SK-N-SH (cell line): ENCODE data around the gene POLD2. TPM values are rescaled to one million over a fixed set of nuclear protein-coding genes. Genes with fewer than 3 reads are reported as not detected.
A peak's percentile ranks its signal among the peaks of the same experiment; 100 is the strongest.

Experiments
- CTCF ChIA-PET: fragments of 300-600, 350-600 bp; formaldehyde crosslinking; extraction: SDS; loops from one replicate; lab custom pipeline; 2021; lab: Yijun Ruan, JAX
- POLR2A ChIA-PET: fragments of 350-600 bp; sonication (Branson Sonifier 250); formaldehyde crosslinking; extraction: SDS; loops from one replicate; lab custom pipeline; 2020; ENCODE audit warnings: antibody characterized with exemption, inconsistent platforms; lab: Yijun Ruan, JAX
- DNase-seq: peaks from one replicate; pipeline ENCODE4 v3.0.0; 2012
- H2AFZ ChIP-seq: fragments of 200-600 bp; sonication (generic); 2 replicates; pipeline ENCODE4 v1.8.1; 2016; ENCODE audit warnings: antibody characterized with exemption, mild to moderate bottlenecking, low read depth
- H3F3A ChIP-seq: fragments of 200-600 bp; sonication (generic); replicated peaks from 2 replicates; pipeline ENCODE3; 2016; ENCODE audit warnings: antibody characterized with exemption, mild to moderate bottlenecking; ENCODE audit not compliant: insufficient read depth
- H3K27ac ChIP-seq, 2 experiments: fragments of 200-500 bp in 1 of 2; fragments of 200-600 bp in 1 of 2; sonication (Bioruptor generic) in 1 of 2; sonication (generic), shearing (Covaris generic) in 1 of 2; 2 replicates each; pipeline versions ENCODE4 v1.5.1 to v1.6.1; 2014 to 2016; ENCODE audit warnings: low read depth in 2 of 2, inconsistent platforms in 1 of 2, low read length in 1 of 2, mild to moderate bottlenecking in 1 of 2, mixed read lengths in 1 of 2
- H3K27me3 ChIP-seq: fragments of 200-600 bp; sonication (generic), shearing (Covaris generic); 2 replicates; pipeline ENCODE4 v1.6.1; 2016; ENCODE audit warnings: mixed run types; ENCODE audit not compliant: insufficient read depth
- H3K36me3 ChIP-seq, 2 experiments: fragments of 200-500 bp in 1 of 2; fragments of 200-600 bp in 1 of 2; sonication (Bioruptor generic) in 1 of 2; sonication (generic) in 1 of 2; replicated peaks in 1 of 2; 2 replicates each; pipeline versions ENCODE3 to v1.5.1; 2014 to 2016; ENCODE audit warnings: low read length in 1 of 2, mild to moderate bottlenecking in 1 of 2; ENCODE audit not compliant: insufficient read depth in 2 of 2, control insufficient read depth in 1 of 2
- H3K4me1 ChIP-seq, 2 experiments: fragments of 200-500 bp in 1 of 2; fragments of 200-600 bp in 1 of 2; sonication (Bioruptor generic) in 1 of 2; sonication (generic), shearing (Covaris generic) in 1 of 2; 2 replicates each; pipeline versions ENCODE4 v1.5.1 to v1.6.1; 2014 to 2016; ENCODE audit warnings: low read depth in 1 of 2, low read length in 1 of 2, mixed run types in 1 of 2; ENCODE audit not compliant: insufficient read depth in 2 of 2, control insufficient read depth in 1 of 2
- H3K4me2 ChIP-seq: fragments of 200-600 bp; sonication (generic), shearing (Covaris generic); 2 replicates; pipeline ENCODE4 v1.6.1; 2017; ENCODE audit warnings: mixed run types
- H3K4me3 ChIP-seq, 2 experiments: fragments of 200-500 bp in 1 of 2; fragments of 200-600 bp in 1 of 2; sonication (Bioruptor generic) in 1 of 2; sonication (generic), shearing (Covaris generic) in 1 of 2; 2 replicates each; pipeline versions ENCODE4 v1.5.1 to v1.8.1; 2014 to 2016; ENCODE audit warnings: low read depth in 2 of 2, inconsistent platforms in 1 of 2, low read length in 1 of 2, mild to moderate bottlenecking in 1 of 2, mixed read lengths in 1 of 2, moderate library complexity in 1 of 2
- H3K79me2 ChIP-seq: fragments of 200-600 bp; sonication (generic); 2 replicates; pipeline ENCODE4 v1.8.1; 2017; ENCODE audit warnings: mild to moderate bottlenecking; ENCODE audit not compliant: insufficient read depth
- H3K9ac ChIP-seq: fragments of 200-600 bp; sonication (generic); 2 replicates; pipeline ENCODE4 v1.6.1; 2017; ENCODE audit warnings: mixed run types
- H3K9me2 ChIP-seq: fragments of 200-600 bp; sonication (generic); 2 replicates; pipeline ENCODE4 v1.6.1; 2017; ENCODE audit warnings: mixed run types
- H3K9me3 ChIP-seq: fragments of 200-600 bp; sonication (generic); 2 replicates; pipeline ENCODE4 v1.6.1; 2017; ENCODE audit warnings: mixed run types, mild to moderate bottlenecking, moderate library complexity
- H4K20me1 ChIP-seq: fragments of 200-600 bp; sonication (generic); 2 replicates; pipeline ENCODE4 v1.6.1; 2017; ENCODE audit warnings: mild to moderate bottlenecking, mixed run types; ENCODE audit not compliant: insufficient read depth
- CHD2 ChIP-seq: fragments of 150-350 bp; IDR thresholded peaks from 2 replicates; pipeline ENCODE4 v1.6.1; 2018; ENCODE audit warnings: low read length; ENCODE audit not compliant: partially characterized antibody
- CTCF ChIP-seq: fragments of 200-600 bp; sonication (generic); IDR thresholded peaks from 2 replicates; pipeline ENCODE4 v1.6.1; 2017; ENCODE audit warnings: antibody characterized with exemption, mild to moderate bottlenecking, moderate library complexity
- ELF1 ChIP-seq: IDR thresholded peaks from 2 replicates; pipeline ENCODE4 v1.4.0; 2012
- EP300 ChIP-seq, 2 experiments: IDR thresholded peaks; 2 replicates each; pipeline versions ENCODE4 v1.4.0 to v1.6.1; 2012; ENCODE audit warnings: borderline replicate concordance in 1 of 2, low read depth in 1 of 2, low read length in 1 of 2
- EZH2phosphoT487 ChIP-seq: fragments of 200-600 bp; sonication (generic); IDR thresholded peaks from 2 replicates; pipeline ENCODE4 v1.6.1; 2017; ENCODE audit warnings: low read depth, mixed run types, mild to moderate bottlenecking, antibody characterized with exemption, moderate library complexity, borderline replicate concordance
- FOXJ3 ChIP-seq: sonication (generic); formaldehyde crosslinking; IDR thresholded peaks from 2 replicates; pipeline ENCODE4 v1.5.1; 2020; ENCODE audit warnings: mild to moderate bottlenecking, missing genetic modification reagents
- FOXM1 ChIP-seq: IDR thresholded peaks from 2 replicates; pipeline ENCODE4 v1.4.0; 2012; ENCODE audit warnings: low read depth, mild to moderate bottlenecking
- GATA2 ChIP-seq: sonication (generic); formaldehyde crosslinking; IDR thresholded peaks from 2 replicates; pipeline ENCODE4 v1.5.0; 2020; ENCODE audit warnings: mild to moderate bottlenecking, missing genetic modification reagents
- JUND ChIP-seq: IDR thresholded peaks from 2 replicates; pipeline ENCODE4 v1.4.0; 2012
- MEF2A ChIP-seq: IDR thresholded peaks from 2 replicates; pipeline ENCODE4 v1.4.0; 2012; ENCODE audit warnings: low read depth, borderline replicate concordance
- MXI1 ChIP-seq: IDR thresholded peaks from 2 replicates; pipeline ENCODE4 v1.6.1; 2012; ENCODE audit warnings: mild to moderate bottlenecking, low read depth, low read length, improper control_type of control experiment
- NFIC ChIP-seq: IDR thresholded peaks from 2 replicates; pipeline ENCODE4 v1.4.0; 2012; ENCODE audit warnings: borderline replicate concordance
- POLR2AphosphoS5 ChIP-seq: IDR thresholded peaks from 2 replicates; pipeline ENCODE4 v1.6.1; 2012; ENCODE audit warnings: low read depth, low read length
- RCOR1 ChIP-seq: fragments of 150-350 bp; IDR thresholded peaks from 2 replicates; pipeline ENCODE4 v1.6.1; 2017; ENCODE audit warnings: antibody characterized with exemption, low read length
- RFX5 ChIP-seq: IDR thresholded peaks from 2 replicates; pipeline ENCODE4 v1.6.1; 2012; ENCODE audit warnings: mild to moderate bottlenecking, improper control_type of control experiment, low read length
- SIN3A ChIP-seq: IDR thresholded peaks from 2 replicates; pipeline ENCODE4 v1.6.1; 2012; ENCODE audit warnings: low read depth, mild to moderate bottlenecking, low read length, moderate library complexity, borderline replicate concordance
- TAF1 ChIP-seq: IDR thresholded peaks from 2 replicates; pipeline ENCODE4 v1.6.1; 2012; ENCODE audit warnings: low read depth, mild to moderate bottlenecking, low read length, moderate library complexity, borderline replicate concordance
- TCF12 ChIP-seq: IDR thresholded peaks from 2 replicates; pipeline ENCODE4 v1.4.0; 2012
- USF1 ChIP-seq: IDR thresholded peaks from 2 replicates; pipeline ENCODE4 v1.4.0; 2012; ENCODE audit warnings: low read depth, borderline replicate concordance
- USF2 ChIP-seq: fragments of 150-350 bp; IDR thresholded peaks from 2 replicates; pipeline ENCODE4 v1.6.1; 2017; ENCODE audit warnings: antibody characterized with exemption, low read length, low read depth, borderline replicate concordance
- YY1 ChIP-seq: IDR thresholded peaks from 2 replicates; pipeline ENCODE4 v1.4.0; 2012; ENCODE audit warnings: low read depth, mild to moderate bottlenecking
- WGBS: methylation state at CpG from one replicate; pipeline ENCODE4 v1.1.6; 2017; ENCODE audit warnings: low lambda C conversion rate; 5-methylcytosine and 5-hydroxymethylcytosine counted together
- polyA plus RNA-seq, 3 experiments: library from polyadenylated mRNA; depleted of rRNA; stranded (reverse); fragments of >200 nt; gene quantifications; 2 replicates each; pipeline ENCODE4 v1.2.3, GENCODE V29; 2012

The POLD2 gene
- polyA plus RNA-seq, 1 of the 3 experiments (the other 2 are of a cell fraction) = 194 TPM

GRCh38 chr7:44157116-44158080, 34.0 kb upstream of the POLD2 start:
- POLR2A ChIA-PET = no interaction called here
- no peaks in the 10 kb centered on the region for H3K79me2 ChIP-seq
- WGBS = 80% methylated on average over 15 of the region's 15 CpGs
- no peak for TF ChIP-seq NFIC
- no peak for TF ChIP-seq EZH2phosphoT487
- TF ChIP-seq USF2 = no peak
- TF ChIP-seq JUND = no peak
- TF ChIP-seq MXI1 = no peak
- no peak for TF ChIP-seq FOXM1
- H3K27ac ChIP-seq = no peak overlapping the region
- peak; percentile 36 for DNase-seq
- no peak overlapping the region for H3K4me3 ChIP-seq
- CTCF ChIA-PET = interaction anchor here (0.7 to 1.6 kb wide), 4 partner anchors 15 to 85 kb away, joined by 3 to 5 read pairs (median 3); no protein-coding TSS in a partner anchor
- no peak overlapping the region for H3K4me2 ChIP-seq
- no peak overlapping the region for H3K9ac ChIP-seq
- no peaks in the 10 kb centered on the region for H3K36me3 ChIP-seq
- no peaks in the 10 kb centered on the region for H3F3A ChIP-seq
- H4K20me1 ChIP-seq = no peaks in the 10 kb centered on the region
- H3K9me2 ChIP-seq = no peaks in the 10 kb centered on the region
- no peaks in the 10 kb centered on the region for H3K27me3 ChIP-seq
- H3K4me1 ChIP-seq = peaks cover 0 to 25% of the 10 kb centered on the region in 2 experiments; a peak in 1 of 4 replicates
- no peak overlapping the region for H2AFZ ChIP-seq
- H3K9me3 ChIP-seq = no peaks in the 10 kb centered on the region

- Histone ChIP-seq H3K27ac (no peak overlapping the region), H3K9ac (no peak overlapping the region), H3K27me3 (no peaks in the 10 kb centered on the region), H3K36me3 (no peaks in the 10 kb centered on the region), H3K4me1 (peaks cover 0 to 25% of the 10 kb centered on the region in 2 experiments; a peak in 1 of 4 replicates), H3F3A (no peaks in the 10 kb centered on the region), H3K79me2 (no peaks in the 10 kb centered on the region), H2AFZ (no peak overlapping the region), H3K4me2 (no peak overlapping the region), H3K9me3 (no peaks in the 10 kb centered on the region), H3K9me2 (no peaks in the 10 kb centered on the region), H4K20me1 (no peaks in the 10 kb centered on the region), H3K4me3 (no peak overlapping the region)
- TF ChIP-seq EZH2phosphoT487 (no peak), EP300 (IDR thresholded peaks at IDR 0.05; ENCODE audit: borderline replicate concordance in 1 of 2, low read depth in 1 of 2, low read length in 1 of 2) (no peak), USF1 (no peak), JUND (no peak), RFX5 (no peak), ELF1 (no peak), POLR2AphosphoS5 (no peak), FOXJ3 (no peak), CHD2 (no peak), YY1 (no peak), MEF2A (no peak), SIN3A (no peak), TAF1 (no peak), GATA2 (CRISPR knock-in tag) (no peak), CTCF (no peak), FOXM1 (no peak), RCOR1 (no peak), TCF12 (no peak)
- ChIA-PET POLR2A (no interaction called here), CTCF (interaction anchor here (0.7 to 1.6 kb wide), 2 partner anchors 45 to 84 kb away, joined by 3 to 5 read pairs; no protein-coding TSS in a partner anchor)
- WGBS = 67% methylated on average over 1 of the region's 4 CpGs
- no peak for DNase-seq
These were observed 33.2 kb upstream of the POLD2 start for GRCh38 chr7:44156453-44157010.
